HepG2 (cell line): ENCODE results near the gene IVD. TPM values are rescaled to one million over a fixed set of nuclear protein-coding genes. Genes with fewer than 3 reads are reported as not detected.
A peak's percentile ranks its signal among the peaks of the same experiment; 100 is the strongest.

ENCODE experiments used
- BCL6 ChIP-seq: IDR thresholded peaks from 2 replicates; pipeline ENCODE4 v1.6.1; 2016; ENCODE audit warnings: missing genetic modification reagents, missing compliant biosample characterization
- CSRNP1 ChIP-seq: sonication (generic); formaldehyde crosslinking; IDR thresholded peaks from 2 replicates; pipeline ENCODE4 v1.8.1; 2023; ENCODE audit warnings: mild to moderate bottlenecking, missing genetic modification reagents
- ESRRA ChIP-seq: sonication (generic); formaldehyde crosslinking; IDR thresholded peaks from 2 replicates; pipeline ENCODE4 v1.5.1; 2020; ENCODE audit warnings: mild to moderate bottlenecking, low read depth, missing genetic modification reagents
- GABPB1 ChIP-seq: IDR thresholded peaks from 2 replicates; pipeline ENCODE4 v1.6.1; 2016; ENCODE audit warnings: mild to moderate bottlenecking, missing genetic modification reagents, moderate library complexity, missing compliant biosample characterization
- HMGXB4 ChIP-seq, 2 experiments: sonication (generic) in 1 of 2; formaldehyde crosslinking in 1 of 2; IDR thresholded peaks; 2 replicates each; pipeline versions ENCODE4 v1.4.0 to v1.6.1; 2018 to 2020; ENCODE audit warnings: missing genetic modification reagents in 2 of 2, borderline replicate concordance in 1 of 2, low read depth in 1 of 2, mild to moderate bottlenecking in 1 of 2, missing biosample characterization in 1 of 2
- KLF9 ChIP-seq: IDR thresholded peaks from 2 replicates; pipeline ENCODE4 v1.6.1; 2016; ENCODE audit warnings: low read depth
- NFE2 ChIP-seq: sonication (generic); formaldehyde crosslinking; IDR thresholded peaks from 2 replicates; pipeline ENCODE4 v1.4.0; 2020; ENCODE audit warnings: missing genetic modification reagents
- NFE2L2 ChIP-seq: fragments of 150-350 bp; IDR thresholded peaks from 2 replicates; pipeline ENCODE4 v1.6.1; 2014; ENCODE audit warnings: low read length
- ONECUT2 ChIP-seq: sonication (generic); formaldehyde crosslinking; IDR thresholded peaks from 2 replicates; pipeline ENCODE4 v1.4.0; 2020; ENCODE audit warnings: missing genetic modification reagents
- PLSCR1 ChIP-seq: sonication (generic); formaldehyde crosslinking; IDR thresholded peaks from 2 replicates; pipeline ENCODE4 v1.5.0; 2020; ENCODE audit warnings: missing genetic modification reagents, mild to moderate bottlenecking, borderline replicate concordance
- RBAK ChIP-seq: sonication (generic); formaldehyde crosslinking; IDR thresholded peaks from 2 replicates; pipeline ENCODE4 v1.5.1; 2020; ENCODE audit warnings: mild to moderate bottlenecking, missing genetic modification reagents
- WIZ ChIP-seq: sonication (generic); formaldehyde crosslinking; IDR thresholded peaks from 2 replicates; pipeline ENCODE4 v1.5.1; 2020; ENCODE audit warnings: mild to moderate bottlenecking, missing genetic modification reagents
- YEATS4 ChIP-seq: sonication (generic); formaldehyde crosslinking; IDR thresholded peaks from 2 replicates; pipeline ENCODE4 v1.4.0; 2020; ENCODE audit warnings: missing genetic modification reagents, borderline replicate concordance
- ZBTB43 ChIP-seq: sonication (generic); formaldehyde crosslinking; conservative IDR thresholded peaks from 2 replicates; pipeline ENCODE4 v1.4.0; 2020; ENCODE audit warnings: missing genetic modification reagents
- ZBTB7B ChIP-seq: sonication (generic); formaldehyde crosslinking; IDR thresholded peaks from 2 replicates; pipeline ENCODE4 v1.4.0; 2020; ENCODE audit warnings: missing genetic modification reagents
- ZKSCAN8 ChIP-seq: IDR thresholded peaks from 2 replicates; pipeline ENCODE4 v1.6.1; 2016; ENCODE audit warnings: borderline replicate concordance, missing genetic modification reagents, missing compliant biosample characterization
- ZNF414 ChIP-seq: sonication (generic); formaldehyde crosslinking; IDR thresholded peaks from 2 replicates; pipeline ENCODE4 v1.5.0; 2020; ENCODE audit warnings: missing genetic modification reagents
- ZNF564 ChIP-seq: sonication (generic); formaldehyde crosslinking; IDR thresholded peaks from 2 replicates; pipeline ENCODE4 v1.8.1; 2023; ENCODE audit warnings: mild to moderate bottlenecking, missing genetic modification reagents
- ZNF567 ChIP-seq: sonication (generic); formaldehyde crosslinking; IDR thresholded peaks from 2 replicates; pipeline ENCODE4 v1.8.1; 2023; ENCODE audit warnings: mild to moderate bottlenecking, missing genetic modification reagents, borderline replicate concordance
- ZNF652 ChIP-seq: IDR thresholded peaks from 2 replicates; pipeline ENCODE4 v1.6.1; 2016; ENCODE audit warnings: low read depth, borderline replicate concordance
- ZNF691 ChIP-seq: sonication (generic); formaldehyde crosslinking; IDR thresholded peaks from 2 replicates; pipeline ENCODE4 v1.4.0; 2020; ENCODE audit warnings: missing genetic modification reagents, low read depth, mild to moderate bottlenecking, borderline replicate concordance
- ZNF747 ChIP-seq: sonication (generic); formaldehyde crosslinking; IDR thresholded peaks from 2 replicates; pipeline ENCODE4 v1.8.1; 2023; ENCODE audit warnings: missing genetic modification reagents, mild to moderate bottlenecking, borderline replicate concordance
- polyA plus RNA-seq, 8 experiments: library from polyadenylated mRNA; depleted of rRNA in 3 of 8; stranded (reverse) in 7 of 8; unstranded in 1 of 8; fragments of >200 nt; fragmentation: Illumina TruSeq in 4 of 8; extraction: Trizol in 4 of 8; gene quantifications; 2 replicates each; pipeline versions ENCODE4 v1.2.1 to v1.2.3, GENCODE V29; 2011 to 2016; ENCODE audit warnings: low read depth in 4 of 8, missing spikeins in 1 of 8, mixed read lengths in 1 of 8; ENCODE audit not compliant: insufficient read depth in 1 of 8
- total RNA-seq, 5 experiments: library from RNA; depleted of rRNA; stranded (reverse); fragments of >200 nt; fragmentation: Illumina TruSeq; extraction: Trizol; gene quantifications; 2 replicates each; pipeline ENCODE4 v1.2.3, GENCODE V29; 2016; ENCODE audit warnings: low read depth in 1 of 5

The IVD gene
- total and polyA plus RNA-seq, 2 of the 13 experiments (the other 11 are each of a cell fraction or from before 2014, with no cell fraction given) = 48.0 to 53.9 TPM

GRCh38 chr15:40421246-40422157 lies 15.9 kb downstream of the IVD start (continued):
- no peak for TF ChIP-seq ZNF567 (CRISPR knock-in tag)
- peak; percentile 59 to 69; a peak in 2 of 4 replicates for TF ChIP-seq HMGXB4 (CRISPR knock-in tag; IDR thresholded peaks at IDR 0.05; ENCODE audit: borderline replicate concordance in 1 of 2, low read depth in 1 of 2)
- TF ChIP-seq ZNF564 (CRISPR knock-in tag) = no peak
- peak; percentile 56; the same call in 1 of the 2 replicates for TF ChIP-seq GABPB1 (CRISPR knock-in tag)
- no peak for TF ChIP-seq NFE2 (CRISPR knock-in tag)
- TF ChIP-seq ESRRA (CRISPR knock-in tag) = 0 out of 2 replicates have a peak, but pooled peaks have one; percentile 20
- TF ChIP-seq NFE2L2 = no peak
- TF ChIP-seq PLSCR1 (CRISPR knock-in tag) = no peak
- TF ChIP-seq ZBTB43 (CRISPR knock-in tag) = no peak
- peak; percentile 39; the same call in 1 of the 2 replicates for TF ChIP-seq ZNF414 (CRISPR knock-in tag)
- TF ChIP-seq ONECUT2 (CRISPR knock-in tag) = no peak
- TF ChIP-seq KLF9 (CRISPR knock-in tag) = no peak
- TF ChIP-seq ZNF652 (CRISPR knock-in tag) = no peak
- no peak for TF ChIP-seq CSRNP1 (CRISPR knock-in tag)
- no peak for TF ChIP-seq WIZ (CRISPR knock-in tag)
- TF ChIP-seq BCL6 (CRISPR knock-in tag) = peak; percentile 48; the same call in 1 of the 2 replicates
- TF ChIP-seq YEATS4 = no peak
- peak; percentile 60; the same call in 1 of the 2 replicates for TF ChIP-seq ZNF691 (CRISPR knock-in tag)
- TF ChIP-seq ZKSCAN8 (CRISPR knock-in tag) = no peak; the same call in 1 of the 2 replicates
- no peak for TF ChIP-seq RBAK (CRISPR knock-in tag)
- peak; percentile 55; the same call in 1 of the 2 replicates for TF ChIP-seq ZBTB7B (CRISPR knock-in tag)
- TF ChIP-seq ZNF747 (CRISPR knock-in tag) = no peak
